T-helper 2 cell treated with Interferon-gamma antibody and Interleukin-4, amounts not matched to agents 5 μg/mL and 100 μg/mL, for 36 hours (primary cell): ENCODE data around the gene NPY2R.

Experiments used
- DNase-seq: peaks from one replicate; pipeline ENCODE4 v3.0.0; 2021; ENCODE audit warnings: low spot score
- H3K27ac Mint-ChIP-seq: one replicate; pipeline ENCODE4 v1.8.0; 2021; ENCODE audit warnings: mild to moderate bottlenecking, mixed read lengths
- H3K27me3 Mint-ChIP-seq: one replicate; pipeline ENCODE4 v1.8.0; 2021; ENCODE audit warnings: low read depth, mixed read lengths
- H3K36me3 Mint-ChIP-seq: one replicate; pipeline ENCODE4 v1.8.0; 2021; ENCODE audit warnings: low read depth, mixed read lengths
- H3K4me1 Mint-ChIP-seq: one replicate; pipeline ENCODE4 v1.8.0; 2021; ENCODE audit warnings: low read depth, mixed read lengths
- H3K4me3 Mint-ChIP-seq: one replicate; pipeline ENCODE4 v1.8.0; 2022; ENCODE audit warnings: mild to moderate bottlenecking, moderate library complexity, mixed read lengths
- H3K9me3 Mint-ChIP-seq: one replicate; pipeline ENCODE4 v1.8.0; 2021; ENCODE audit warnings: mixed read lengths

The NPY2R gene, protein sequence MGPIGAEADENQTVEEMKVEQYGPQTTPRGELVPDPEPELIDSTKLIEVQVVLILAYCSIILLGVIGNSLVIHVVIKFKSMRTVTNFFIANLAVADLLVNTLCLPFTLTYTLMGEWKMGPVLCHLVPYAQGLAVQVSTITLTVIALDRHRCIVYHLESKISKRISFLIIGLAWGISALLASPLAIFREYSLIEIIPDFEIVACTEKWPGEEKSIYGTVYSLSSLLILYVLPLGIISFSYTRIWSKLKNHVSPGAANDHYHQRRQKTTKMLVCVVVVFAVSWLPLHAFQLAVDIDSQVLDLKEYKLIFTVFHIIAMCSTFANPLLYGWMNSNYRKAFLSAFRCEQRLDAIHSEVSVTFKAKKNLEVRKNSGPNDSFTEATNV

DNA sequence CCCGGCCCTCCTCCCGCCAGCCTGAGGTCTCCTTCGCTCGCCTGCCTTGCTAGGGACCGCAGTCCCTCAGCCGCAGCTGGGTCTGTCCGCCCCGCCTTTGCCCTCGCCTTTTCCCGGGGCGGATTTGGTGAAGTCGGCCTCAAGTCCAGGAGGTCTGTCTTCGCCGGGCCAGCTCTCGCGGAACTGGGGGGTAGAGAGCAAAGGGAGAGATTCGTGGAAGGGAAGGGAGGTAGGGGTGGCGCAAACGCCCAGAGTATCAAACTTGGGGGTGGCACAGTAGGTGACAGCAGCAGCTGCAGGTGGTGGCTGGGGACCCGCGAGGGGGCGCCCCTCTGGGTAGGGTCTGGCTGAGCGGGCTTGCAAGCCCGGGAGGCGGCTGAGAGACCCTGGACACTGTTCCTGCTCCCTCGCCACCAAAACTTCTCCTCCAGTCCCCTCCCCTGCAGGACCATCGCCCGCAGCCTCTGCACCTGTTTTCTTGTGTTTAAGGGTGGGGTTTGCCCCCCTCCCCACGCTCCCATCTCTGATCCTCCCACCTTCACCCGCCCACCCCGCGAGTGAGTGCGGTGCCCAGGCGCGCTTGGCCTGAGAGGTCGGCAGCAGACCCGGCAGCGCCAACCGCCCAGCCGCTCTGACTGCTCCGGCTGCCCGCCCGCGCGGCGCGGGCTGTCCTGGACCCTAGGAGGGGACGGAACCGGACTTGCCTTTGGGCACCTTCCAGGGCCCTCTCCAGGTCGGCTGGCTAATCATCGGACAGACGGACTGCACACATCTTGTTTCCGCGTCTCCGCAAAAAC, at the start of gene NPY2R:
TSS of gene NPY2R (plus strand) at position 379 of the 797 bp plus-strand sequence. CDS start 5,304 bp downstream, outside the sequence.
- no peak within 1 kb of the TSS for H3K27ac Mint-ChIP-seq
- DNase-seq = no peak
- H3K36me3 Mint-ChIP-seq = no peaks in the 10 kb centered on the region
- no peak within 1 kb of the TSS for H3K4me3 Mint-ChIP-seq
- H3K4me1 Mint-ChIP-seq = no peaks in the 10 kb centered on the region
- no peaks in the 10 kb centered on the region for H3K9me3 Mint-ChIP-seq
- H3K27me3 Mint-ChIP-seq = peaks cover 38% of the 10 kb centered on the region

DNA sequence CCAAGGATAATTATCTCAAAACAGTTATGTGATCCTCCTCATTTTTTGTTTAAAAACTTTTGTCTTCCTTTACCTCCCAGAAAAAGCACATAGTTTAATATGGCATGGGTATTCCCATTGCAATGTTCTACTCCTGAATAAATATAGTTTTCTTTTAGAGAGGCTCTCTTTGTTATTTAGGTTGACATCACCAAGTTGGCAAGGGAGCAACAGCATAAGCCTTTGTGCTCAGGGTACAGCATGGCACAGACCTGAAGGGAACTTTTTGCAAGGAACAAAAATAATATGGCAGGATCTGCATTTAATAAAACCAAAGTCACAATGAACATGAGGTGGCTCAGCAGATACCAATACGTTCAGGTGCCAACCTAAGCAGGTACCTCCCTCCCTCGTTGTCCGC, 47.1 kb upstream of the NPY2R start:
- H3K4me1 Mint-ChIP-seq = no peaks in the 10 kb centered on the region
- no peak overlapping the region for H3K4me3 Mint-ChIP-seq
- H3K9me3 Mint-ChIP-seq = no peaks in the 10 kb centered on the region
- no peak for DNase-seq
- no peak overlapping the region for H3K27ac Mint-ChIP-seq
- H3K27me3 Mint-ChIP-seq = no peaks in the 10 kb centered on the region
- H3K36me3 Mint-ChIP-seq = no peaks in the 10 kb centered on the region

DNA sequence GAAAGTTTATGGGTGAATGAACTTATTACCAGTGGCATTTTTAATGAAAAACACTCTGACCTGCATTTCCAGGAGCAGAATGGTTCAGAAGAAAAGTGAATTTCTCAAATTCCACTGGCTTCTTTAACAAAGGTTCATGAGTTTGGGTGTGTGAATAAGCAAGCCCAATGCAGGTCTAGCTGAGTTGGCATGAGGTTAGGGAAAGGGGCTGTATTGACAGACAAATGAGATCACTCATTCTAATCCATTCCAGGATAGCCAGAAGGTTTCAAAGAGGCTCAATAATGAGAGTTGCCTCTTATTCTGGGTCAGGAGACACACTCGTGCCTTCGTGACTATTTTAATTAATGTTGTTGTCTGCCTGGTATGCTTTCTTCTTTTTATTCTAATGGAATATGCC, 43.7 kb upstream of the NPY2R start:
- Mint-ChIP-seq H3K27me3 (no peaks in the 10 kb centered on the region), H3K4me3 (no peak overlapping the region), H3K36me3 (no peaks in the 10 kb centered on the region), H3K27ac (no peak overlapping the region), H3K9me3 (no peaks in the 10 kb centered on the region), H3K4me1 (no peaks in the 10 kb centered on the region)
- no peak for DNase-seq

DNA sequence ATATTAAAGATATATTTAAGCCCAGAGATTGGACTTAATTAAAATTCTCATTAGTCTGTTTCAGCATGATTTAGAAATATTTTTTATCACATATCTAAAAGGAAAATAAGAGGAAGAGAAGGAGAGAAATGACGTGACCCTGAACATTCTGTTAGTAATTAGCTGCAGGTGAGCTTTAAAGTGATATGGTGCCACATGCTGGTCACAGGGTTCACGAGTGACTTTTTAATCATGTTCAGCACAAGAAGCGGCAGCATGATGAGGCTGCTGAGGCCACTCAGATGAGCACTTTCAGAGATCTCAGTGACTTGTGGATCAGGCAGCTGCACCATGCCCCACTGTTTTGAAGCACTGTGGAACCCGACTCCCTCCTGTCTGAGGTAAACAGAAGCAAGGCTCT, 37.9 kb upstream of the NPY2R start:
- no peak for DNase-seq
- no peaks in the 10 kb centered on the region for H3K27me3 Mint-ChIP-seq
- no peaks in the 10 kb centered on the region for H3K9me3 Mint-ChIP-seq
- no peak overlapping the region for H3K27ac Mint-ChIP-seq
- H3K4me3 Mint-ChIP-seq = no peak overlapping the region
- no peaks in the 10 kb centered on the region for H3K36me3 Mint-ChIP-seq
- no peaks in the 10 kb centered on the region for H3K4me1 Mint-ChIP-seq

DNA sequence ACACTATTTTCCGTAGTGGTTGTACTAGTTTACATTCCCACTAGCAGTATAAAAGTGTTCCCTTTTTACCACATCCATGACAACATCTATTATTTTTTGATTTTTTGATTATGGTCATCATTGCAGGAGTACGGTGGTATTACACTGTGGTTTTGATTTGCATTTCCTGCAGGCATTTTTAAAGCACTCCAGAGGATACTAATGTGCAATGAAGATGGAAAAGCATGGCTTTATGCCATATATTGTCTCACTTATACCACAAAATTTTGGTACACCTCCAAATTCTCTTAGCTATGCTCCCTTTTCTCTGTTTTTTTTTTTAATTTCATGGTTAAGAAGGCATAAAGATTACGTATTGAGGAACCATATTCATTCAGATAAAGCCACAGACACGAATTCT, 35.1 kb upstream of the NPY2R start:
- Mint-ChIP-seq H3K9me3 (no peaks in the 10 kb centered on the region), H3K36me3 (no peaks in the 10 kb centered on the region), H3K4me3 (no peak overlapping the region), H3K27me3 (no peaks in the 10 kb centered on the region), H3K4me1 (no peaks in the 10 kb centered on the region), H3K27ac (no peak overlapping the region)
- DNase-seq = no peak

DNA sequence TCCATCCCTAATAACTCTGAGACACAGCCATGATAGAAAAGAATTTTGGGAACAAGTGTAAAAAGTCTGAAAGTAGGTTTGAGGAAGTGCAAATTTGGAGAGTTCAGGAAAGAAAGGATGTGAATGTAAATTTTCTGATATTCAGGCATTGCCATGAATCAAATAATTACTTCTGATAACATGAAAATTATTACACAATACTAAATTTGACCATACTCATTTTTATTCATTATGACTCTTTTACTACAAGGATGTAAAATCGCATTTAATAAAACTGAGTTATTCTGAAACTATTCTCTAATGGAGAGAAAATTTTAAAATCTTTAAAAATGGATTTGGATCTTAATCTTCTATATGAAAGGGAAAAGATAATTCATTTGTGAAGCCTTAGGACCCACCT, 33.8 kb upstream of the NPY2R start:
- H3K36me3 Mint-ChIP-seq = no peaks in the 10 kb centered on the region
- no peak for DNase-seq

DNA sequence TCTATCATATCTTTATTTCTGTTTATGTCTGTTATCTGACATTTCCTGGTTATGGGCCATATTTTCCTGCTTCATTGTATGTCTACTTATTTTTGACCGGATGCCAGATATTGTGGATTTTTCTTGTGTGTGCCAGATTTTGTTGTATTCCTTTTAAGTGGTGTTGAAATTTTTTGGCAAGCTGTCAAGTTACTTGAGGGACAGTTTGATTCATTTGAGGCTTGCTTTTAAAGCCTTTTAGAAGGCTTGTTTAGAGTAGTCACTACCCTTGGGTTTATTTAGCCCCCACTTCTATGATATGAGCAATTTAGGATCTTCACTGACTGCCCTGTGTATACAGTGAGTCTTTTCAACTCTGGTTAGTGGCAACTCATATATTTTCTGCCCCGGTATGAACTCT, 29.2 kb upstream of the NPY2R start:
- no peaks in the 10 kb centered on the region for H3K4me1 Mint-ChIP-seq
- H3K27ac Mint-ChIP-seq = no peak overlapping the region

More for the DNA sequence above, 33.8 kb upstream of the NPY2R start:
- no peak overlapping the region for H3K4me3 Mint-ChIP-seq
- no peaks in the 10 kb centered on the region for H3K27me3 Mint-ChIP-seq
- no peak overlapping the region for H3K27ac Mint-ChIP-seq
- H3K9me3 Mint-ChIP-seq = no peaks in the 10 kb centered on the region
- H3K4me1 Mint-ChIP-seq = no peaks in the 10 kb centered on the region

DNA sequence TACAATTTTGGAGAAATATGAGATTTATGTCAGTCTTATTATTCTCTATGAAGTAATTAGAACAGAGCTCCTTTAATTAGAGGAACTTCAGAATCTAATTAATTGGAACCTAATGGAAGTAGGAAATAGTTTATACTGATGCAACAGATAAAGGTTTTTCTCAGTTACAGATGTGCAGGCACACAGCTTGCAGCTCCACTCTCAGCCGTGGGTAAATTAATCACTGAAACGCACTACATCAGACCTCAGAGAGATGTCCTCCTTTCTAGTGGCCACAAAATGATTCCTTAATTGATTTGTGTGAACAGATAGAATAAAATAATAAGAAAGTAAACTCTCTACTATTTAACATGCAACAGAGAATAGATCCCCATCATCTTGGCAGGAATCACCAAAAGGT, 21.5 kb upstream of the NPY2R start:
- Mint-ChIP-seq H3K9me3 (no peaks in the 10 kb centered on the region), H3K4me1 (no peaks in the 10 kb centered on the region), H3K27me3 (no peaks in the 10 kb centered on the region), H3K36me3 (no peaks in the 10 kb centered on the region), H3K27ac (no peak overlapping the region), H3K4me3 (no peak overlapping the region)
- DNase-seq = no peak

More for the DNA sequence above, 29.2 kb upstream of the NPY2R start:
- DNase-seq = no peak
- Mint-ChIP-seq H3K36me3 (no peaks in the 10 kb centered on the region), H3K4me3 (no peak overlapping the region), H3K9me3 (no peaks in the 10 kb centered on the region), H3K27me3 (no peaks in the 10 kb centered on the region)

DNA sequence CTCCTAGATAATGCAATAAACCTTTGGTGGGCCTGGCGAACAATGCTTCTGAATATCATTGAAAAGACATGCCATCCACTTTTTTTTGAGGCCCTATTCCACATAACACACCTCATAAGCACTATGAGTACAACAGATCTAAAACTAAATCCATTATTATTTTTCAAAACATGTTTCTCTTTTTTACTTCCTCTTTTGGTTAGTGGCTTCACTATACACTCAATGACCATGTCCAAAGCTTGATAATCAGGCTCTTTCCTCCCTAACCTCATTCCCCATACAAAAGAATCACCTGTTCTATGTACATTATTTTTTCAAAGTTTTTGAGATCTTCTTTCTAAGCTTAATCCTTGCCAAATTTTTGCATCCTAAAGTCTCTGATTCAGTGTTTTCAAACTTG, 20.4 kb upstream of the NPY2R start:
- H3K27me3 Mint-ChIP-seq = no peaks in the 10 kb centered on the region
- no peaks in the 10 kb centered on the region for H3K9me3 Mint-ChIP-seq
- H3K36me3 Mint-ChIP-seq = no peaks in the 10 kb centered on the region
- H3K4me3 Mint-ChIP-seq = no peak overlapping the region
- no peak overlapping the region for H3K27ac Mint-ChIP-seq
- no peaks in the 10 kb centered on the region for H3K4me1 Mint-ChIP-seq
- no peak for DNase-seq

DNA sequence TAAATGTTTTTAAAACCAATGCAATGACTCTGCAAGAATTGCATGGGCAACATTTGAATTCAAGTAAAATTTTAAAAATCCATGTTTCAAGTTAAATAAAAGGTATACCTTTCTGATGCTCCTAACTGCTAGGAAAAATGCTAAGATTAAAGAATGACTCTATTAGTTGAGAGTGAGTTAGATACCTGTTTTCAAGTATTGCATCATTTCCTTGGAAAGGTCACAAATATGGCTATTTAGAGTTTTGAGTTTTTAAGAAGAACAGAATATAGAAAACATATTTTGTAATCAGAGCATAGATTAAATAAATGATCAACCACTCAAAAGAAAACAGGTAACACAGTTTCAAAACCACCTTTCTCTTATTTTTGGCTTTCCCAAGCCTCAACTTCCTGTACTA, 18.3 kb upstream of the NPY2R start:
- H3K27ac Mint-ChIP-seq = no peak overlapping the region
- DNase-seq = no peak
- H3K4me1 Mint-ChIP-seq = no peaks in the 10 kb centered on the region
- no peaks in the 10 kb centered on the region for H3K9me3 Mint-ChIP-seq
- no peaks in the 10 kb centered on the region for H3K36me3 Mint-ChIP-seq
- no peaks in the 10 kb centered on the region for H3K27me3 Mint-ChIP-seq
- H3K4me3 Mint-ChIP-seq = no peak overlapping the region

DNA sequence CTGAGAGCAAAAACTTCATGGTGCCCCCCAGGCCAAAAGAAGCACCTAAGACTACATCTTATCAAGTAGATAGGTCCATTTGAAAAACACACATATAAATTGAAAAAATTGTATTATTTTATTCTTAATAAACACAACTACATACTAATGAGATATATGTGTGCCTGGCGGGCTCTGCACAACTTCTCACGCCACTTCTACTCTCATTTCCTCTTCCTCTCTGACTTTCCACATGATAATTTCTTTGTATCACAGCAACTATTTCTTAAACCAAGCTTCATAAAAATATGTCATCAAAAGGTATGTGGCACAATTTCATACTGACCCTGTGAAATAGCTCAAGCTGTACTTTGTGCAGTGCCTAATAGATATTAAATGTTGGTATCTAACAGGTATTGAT, 10.7 kb upstream of the NPY2R start:
- Mint-ChIP-seq H3K9me3 (no peaks in the 10 kb centered on the region), H3K27ac (no peak overlapping the region), H3K36me3 (no peaks in the 10 kb centered on the region), H3K27me3 (no peaks in the 10 kb centered on the region), H3K4me1 (no peaks in the 10 kb centered on the region), H3K4me3 (no peak overlapping the region)
- no peak for DNase-seq

DNA sequence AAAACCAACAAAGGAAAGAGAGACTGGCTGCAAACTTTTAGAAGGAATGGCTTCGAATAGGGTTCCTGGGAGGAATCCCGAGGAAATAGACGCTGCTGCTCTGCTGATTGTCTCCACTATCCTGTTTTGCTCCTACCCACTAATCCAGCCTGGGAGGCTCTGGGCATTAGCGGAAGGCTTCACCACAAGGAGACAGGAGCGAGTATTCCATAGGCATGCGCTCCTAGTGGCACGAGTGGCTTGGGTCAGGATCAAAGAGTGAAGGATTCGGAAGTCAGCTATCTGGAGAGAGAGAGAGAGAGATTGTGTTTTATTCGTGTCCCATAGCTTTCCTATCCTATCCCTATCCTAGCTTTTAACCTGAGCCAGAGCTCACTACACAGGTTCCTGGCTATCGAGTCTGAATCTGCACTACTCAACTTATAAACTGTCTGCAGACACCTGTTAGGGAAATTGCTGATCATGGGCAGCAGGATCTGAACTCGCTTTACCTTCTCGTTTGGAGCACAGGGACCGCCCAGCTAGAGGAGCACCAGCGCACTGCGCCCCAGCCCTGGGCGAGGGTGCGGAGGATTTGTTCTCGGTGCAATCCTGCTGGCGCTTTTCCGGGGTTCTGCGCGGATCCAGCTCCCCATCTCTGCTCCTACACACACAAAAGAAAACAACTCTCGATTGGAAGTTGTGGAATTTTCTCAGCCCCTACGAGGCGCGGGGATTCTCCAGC, 740 bp upstream of the NPY2R start:
- Mint-ChIP-seq H3K27me3 (peaks cover 38% of the 10 kb centered on the region), H3K4me1 (no peaks in the 10 kb centered on the region), H3K36me3 (no peaks in the 10 kb centered on the region), H3K9me3 (no peaks in the 10 kb centered on the region), H3K27ac (no peak overlapping the region), H3K4me3 (no peak overlapping the region)
- no peak for DNase-seq

DNA sequence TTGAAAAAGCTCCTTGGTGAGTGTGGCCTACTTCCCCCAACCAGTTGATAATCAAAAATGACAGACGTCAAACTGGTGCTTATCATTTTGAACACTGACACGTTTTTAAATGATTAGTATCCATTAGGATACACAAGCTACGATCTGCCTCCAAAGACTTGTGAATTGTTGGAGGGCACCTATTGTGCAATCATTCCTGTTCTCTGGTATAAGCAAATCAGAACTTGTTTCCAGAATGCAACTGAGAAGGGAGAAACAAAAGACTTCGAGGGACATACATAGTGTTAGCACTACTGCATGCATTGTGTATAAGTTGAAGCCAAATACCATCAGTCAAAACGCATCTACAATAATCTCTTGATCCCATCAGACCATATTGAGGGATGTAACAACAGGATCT, 11.6 kb downstream of the NPY2R start:
- Mint-ChIP-seq H3K27ac (no peak overlapping the region), H3K36me3 (no peaks in the 10 kb centered on the region), H3K27me3 (no peaks in the 10 kb centered on the region), H3K4me1 (no peaks in the 10 kb centered on the region), H3K4me3 (no peak overlapping the region), H3K9me3 (no peaks in the 10 kb centered on the region)
- DNase-seq = no peak

DNA sequence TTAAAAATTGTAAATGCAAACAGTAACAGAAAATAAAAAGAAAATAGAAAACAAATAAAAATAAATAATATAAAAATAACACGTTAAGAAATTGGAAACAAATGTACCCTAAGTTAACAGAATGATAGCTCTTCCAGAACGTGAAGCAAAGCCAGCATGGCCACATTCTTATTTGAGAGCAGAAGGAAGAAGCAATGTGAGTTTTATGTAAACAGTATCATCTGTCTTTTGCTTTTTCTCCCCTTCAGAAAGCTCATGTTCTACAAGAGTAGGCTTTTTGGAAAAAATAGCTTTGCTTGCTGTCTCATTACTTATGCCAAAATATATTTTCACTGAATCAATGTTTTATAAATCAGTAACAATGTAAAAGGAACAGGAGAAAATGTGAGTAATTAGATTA, 18.7 kb downstream of the NPY2R start:
- no peaks in the 10 kb centered on the region for H3K27me3 Mint-ChIP-seq
- no peak for DNase-seq
- H3K9me3 Mint-ChIP-seq = no peaks in the 10 kb centered on the region
- H3K4me3 Mint-ChIP-seq = no peak overlapping the region
- H3K36me3 Mint-ChIP-seq = no peaks in the 10 kb centered on the region
- H3K27ac Mint-ChIP-seq = no peak overlapping the region
- no peaks in the 10 kb centered on the region for H3K4me1 Mint-ChIP-seq
